HL-60 (cell line): ENCODE measurements around the gene CHMP6.

Experiments used
- DNase-seq, 2 experiments: peaks; one replicate each; pipeline ENCODE4 v3.0.0-alpha.2; 2010 to 2020; ENCODE audit warnings: low read depth in 1 of 2, low spot score in 1 of 2
- H3K27ac ChIP-seq: fragments of 250-450 bp; sonication (Bioruptor Pico); replicated peaks from 2 replicates; pipeline ENCODE4 v1.5.1; 2020; ENCODE audit warnings: mild to moderate bottlenecking, moderate library complexity
- H3K27me3 ChIP-seq: fragments of 250-450 bp; sonication (Bioruptor Pico); 2 replicates; pipeline ENCODE4 v1.5.1; 2021; ENCODE audit warnings: mild to moderate bottlenecking, moderate library complexity; ENCODE audit not compliant: insufficient read depth, poor library complexity, severe bottlenecking
- H3K4me3 ChIP-seq: replicated peaks from 2 replicates; pipeline ENCODE4 v1.5.1; 2011; ENCODE audit warnings: mild to moderate bottlenecking, control low read depth, low read length; ENCODE audit not compliant: insufficient read depth
- GABPA ChIP-seq: IDR thresholded peaks from 2 replicates; pipeline ENCODE4 v1.6.1; 2012; ENCODE audit warnings: low read depth
- POLR2AphosphoS5 ChIP-seq: IDR thresholded peaks from 2 replicates; pipeline ENCODE4 v1.6.1; 2012; ENCODE audit warnings: low read depth
- SPI1 ChIP-seq: IDR thresholded peaks from 2 replicates; pipeline ENCODE4 v1.6.1; 2012; ENCODE audit warnings: low read depth, mild to moderate bottlenecking, borderline replicate concordance
- TF ChIP-seq, protein P1 (sequence below): IDR thresholded peaks from one replicate; pipeline ENCODE4 v1.5.1; 2011; ENCODE audit warnings: low read length, control low read depth, inconsistent platforms; ENCODE audit not compliant: insufficient read depth
- TF ChIP-seq, protein P2 (sequence below): IDR thresholded peaks from 2 replicates; pipeline ENCODE4 v1.6.1; 2012; ENCODE audit warnings: low read depth; ENCODE audit not compliant: insufficient replicate concordance

The CHMP6 gene

DNA sequence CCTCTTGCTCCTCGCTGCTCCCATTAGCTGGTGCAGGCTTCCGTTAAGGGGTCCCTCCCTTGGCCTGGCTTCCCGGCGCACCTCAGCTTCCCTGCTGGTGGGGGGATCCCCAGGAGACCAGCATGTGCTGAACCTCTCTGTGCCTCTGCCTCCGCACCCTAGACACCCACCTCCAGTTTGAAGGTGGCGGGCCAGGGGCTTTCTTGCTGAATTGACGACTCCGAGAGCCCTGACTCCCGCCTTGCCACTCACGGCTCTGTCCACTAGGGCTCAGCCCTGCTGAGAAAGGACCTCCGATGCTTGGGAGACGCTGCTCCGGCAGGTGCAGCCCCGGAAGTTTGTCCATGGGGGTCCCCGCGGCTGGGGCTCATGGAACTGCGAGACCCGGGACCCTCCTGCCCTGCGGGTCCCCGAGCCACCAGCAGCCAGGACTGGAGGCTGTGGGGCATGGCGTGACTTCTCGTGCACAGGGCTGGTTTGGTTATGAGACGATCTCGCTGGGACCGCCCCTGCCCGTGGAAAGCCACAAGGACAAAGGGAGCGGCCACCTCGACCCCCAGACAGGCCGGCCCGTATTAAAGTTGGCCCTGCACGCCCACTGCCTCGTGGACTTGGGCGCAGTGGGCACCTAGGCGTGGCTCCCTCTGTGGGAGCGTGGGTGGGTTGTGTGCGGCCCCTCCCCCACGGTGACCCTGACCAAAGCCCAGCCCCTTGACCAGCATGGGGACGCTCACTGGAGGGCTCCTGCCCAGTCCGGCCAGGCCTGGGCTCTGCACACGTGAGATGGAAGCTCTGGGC, 8.1 kb downstream of the CHMP6 start:
- Histone ChIP-seq H3K4me3 (no peak overlapping the region), H3K27me3 (peaks cover 8% of the 10 kb centered on the region), H3K27ac (no peak overlapping the region)
- no peak for DNase-seq
- TF ChIP-seq POLR2AphosphoS5 (no peak), GABPA (no peak), SPI1 (no peak)
- TF ChIP-seq, protein P1, sequence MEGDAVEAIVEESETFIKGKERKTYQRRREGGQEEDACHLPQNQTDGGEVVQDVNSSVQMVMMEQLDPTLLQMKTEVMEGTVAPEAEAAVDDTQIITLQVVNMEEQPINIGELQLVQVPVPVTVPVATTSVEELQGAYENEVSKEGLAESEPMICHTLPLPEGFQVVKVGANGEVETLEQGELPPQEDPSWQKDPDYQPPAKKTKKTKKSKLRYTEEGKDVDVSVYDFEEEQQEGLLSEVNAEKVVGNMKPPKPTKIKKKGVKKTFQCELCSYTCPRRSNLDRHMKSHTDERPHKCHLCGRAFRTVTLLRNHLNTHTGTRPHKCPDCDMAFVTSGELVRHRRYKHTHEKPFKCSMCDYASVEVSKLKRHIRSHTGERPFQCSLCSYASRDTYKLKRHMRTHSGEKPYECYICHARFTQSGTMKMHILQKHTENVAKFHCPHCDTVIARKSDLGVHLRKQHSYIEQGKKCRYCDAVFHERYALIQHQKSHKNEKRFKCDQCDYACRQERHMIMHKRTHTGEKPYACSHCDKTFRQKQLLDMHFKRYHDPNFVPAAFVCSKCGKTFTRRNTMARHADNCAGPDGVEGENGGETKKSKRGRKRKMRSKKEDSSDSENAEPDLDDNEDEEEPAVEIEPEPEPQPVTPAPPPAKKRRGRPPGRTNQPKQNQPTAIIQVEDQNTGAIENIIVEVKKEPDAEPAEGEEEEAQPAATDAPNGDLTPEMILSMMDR = no peak
- TF ChIP-seq, protein P2, sequence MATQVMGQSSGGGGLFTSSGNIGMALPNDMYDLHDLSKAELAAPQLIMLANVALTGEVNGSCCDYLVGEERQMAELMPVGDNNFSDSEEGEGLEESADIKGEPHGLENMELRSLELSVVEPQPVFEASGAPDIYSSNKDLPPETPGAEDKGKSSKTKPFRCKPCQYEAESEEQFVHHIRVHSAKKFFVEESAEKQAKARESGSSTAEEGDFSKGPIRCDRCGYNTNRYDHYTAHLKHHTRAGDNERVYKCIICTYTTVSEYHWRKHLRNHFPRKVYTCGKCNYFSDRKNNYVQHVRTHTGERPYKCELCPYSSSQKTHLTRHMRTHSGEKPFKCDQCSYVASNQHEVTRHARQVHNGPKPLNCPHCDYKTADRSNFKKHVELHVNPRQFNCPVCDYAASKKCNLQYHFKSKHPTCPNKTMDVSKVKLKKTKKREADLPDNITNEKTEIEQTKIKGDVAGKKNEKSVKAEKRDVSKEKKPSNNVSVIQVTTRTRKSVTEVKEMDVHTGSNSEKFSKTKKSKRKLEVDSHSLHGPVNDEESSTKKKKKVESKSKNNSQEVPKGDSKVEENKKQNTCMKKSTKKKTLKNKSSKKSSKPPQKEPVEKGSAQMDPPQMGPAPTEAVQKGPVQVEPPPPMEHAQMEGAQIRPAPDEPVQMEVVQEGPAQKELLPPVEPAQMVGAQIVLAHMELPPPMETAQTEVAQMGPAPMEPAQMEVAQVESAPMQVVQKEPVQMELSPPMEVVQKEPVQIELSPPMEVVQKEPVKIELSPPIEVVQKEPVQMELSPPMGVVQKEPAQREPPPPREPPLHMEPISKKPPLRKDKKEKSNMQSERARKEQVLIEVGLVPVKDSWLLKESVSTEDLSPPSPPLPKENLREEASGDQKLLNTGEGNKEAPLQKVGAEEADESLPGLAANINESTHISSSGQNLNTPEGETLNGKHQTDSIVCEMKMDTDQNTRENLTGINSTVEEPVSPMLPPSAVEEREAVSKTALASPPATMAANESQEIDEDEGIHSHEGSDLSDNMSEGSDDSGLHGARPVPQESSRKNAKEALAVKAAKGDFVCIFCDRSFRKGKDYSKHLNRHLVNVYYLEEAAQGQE = no peak

DNA sequence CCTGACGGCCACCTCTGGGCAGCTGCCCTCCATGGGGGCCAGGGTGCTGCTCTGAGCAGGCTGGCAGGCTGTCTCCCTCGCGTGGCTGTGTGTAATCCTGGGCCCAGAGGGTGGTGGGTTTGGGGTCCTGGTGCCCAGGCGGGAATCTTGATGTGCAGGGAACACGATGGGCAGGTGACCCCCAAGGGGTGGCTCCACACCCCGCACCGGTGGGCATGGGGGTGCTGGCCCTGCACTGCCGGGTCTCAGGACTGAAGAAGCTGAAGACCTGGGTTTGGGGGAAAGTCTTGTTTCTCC, 8.6 kb downstream of the CHMP6 start:
- no peak for DNase-seq

DNA sequence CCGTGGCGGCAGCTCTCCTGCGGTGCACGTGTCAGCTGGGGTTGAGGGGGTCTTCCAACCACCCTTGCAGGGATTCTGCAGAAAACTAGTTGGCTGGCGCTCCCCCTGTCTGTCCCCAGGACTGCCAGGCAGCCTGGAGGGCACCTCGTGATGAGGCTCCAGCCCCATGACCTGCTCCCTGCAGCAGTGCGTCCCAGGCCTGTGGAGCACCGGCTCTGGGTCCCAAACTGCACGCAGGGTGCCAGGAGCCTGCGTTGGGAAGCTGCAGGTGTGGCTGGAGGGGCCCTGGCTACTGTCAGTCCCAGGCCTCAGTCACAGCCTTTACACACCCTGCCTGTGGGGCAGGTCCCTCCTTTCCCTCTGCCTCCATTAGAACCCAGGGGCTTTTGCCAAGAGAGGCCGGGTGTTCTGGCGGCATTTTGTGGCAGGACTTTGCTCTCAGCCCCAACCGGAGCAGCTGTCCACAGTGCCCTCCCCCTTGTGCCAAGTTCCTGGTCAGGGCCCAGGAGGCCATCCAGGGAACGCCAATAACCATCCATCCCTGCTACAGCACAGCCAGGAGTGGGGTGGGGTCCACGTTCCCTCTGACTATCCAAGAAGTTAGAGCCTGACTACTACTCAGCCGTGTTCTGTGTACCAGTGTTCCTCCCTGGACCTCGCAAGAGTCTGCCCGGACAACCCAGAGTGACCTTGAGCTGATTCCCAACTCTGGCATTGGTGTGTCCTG, 9.2 kb downstream of the CHMP6 start:
- no peak overlapping the region for H3K27ac ChIP-seq
- H3K4me3 ChIP-seq = no peak overlapping the region
- no peak for DNase-seq
- peaks cover 9% of the 10 kb centered on the region for H3K27me3 ChIP-seq
- TF ChIP-seq SPI1 (no peak), GABPA (no peak), POLR2AphosphoS5 (no peak)
- TF ChIP-seq, protein P1 = no peak
- TF ChIP-seq, protein P2 = no peak

More for the DNA sequence above, 8.6 kb downstream of the CHMP6 start:
- Histone ChIP-seq H3K27ac (no peak overlapping the region), H3K4me3 (no peak overlapping the region), H3K27me3 (peaks cover 9% of the 10 kb centered on the region)
- TF ChIP-seq, protein P2 = no peak
- no peak for TF ChIP-seq SPI1
- no peak for TF ChIP-seq POLR2AphosphoS5
- no peak for TF ChIP-seq GABPA
- TF ChIP-seq, protein P1 = no peak
